ENCODE results near the gene IGF2.
A peak's percentile ranks its signal among the peaks of the same experiment; 100 is the strongest.
"Not testable (repeated sequence)": the region's sequence is repeated elsewhere in the genome, so short reads cannot be mapped to it uniquely, and the experiment has no call there.

IGF2 gene, protein sequence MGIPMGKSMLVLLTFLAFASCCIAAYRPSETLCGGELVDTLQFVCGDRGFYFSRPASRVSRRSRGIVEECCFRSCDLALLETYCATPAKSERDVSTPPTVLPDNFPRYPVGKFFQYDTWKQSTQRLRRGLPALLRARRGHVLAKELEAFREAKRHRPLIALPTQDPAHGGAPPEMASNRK

DNA sequence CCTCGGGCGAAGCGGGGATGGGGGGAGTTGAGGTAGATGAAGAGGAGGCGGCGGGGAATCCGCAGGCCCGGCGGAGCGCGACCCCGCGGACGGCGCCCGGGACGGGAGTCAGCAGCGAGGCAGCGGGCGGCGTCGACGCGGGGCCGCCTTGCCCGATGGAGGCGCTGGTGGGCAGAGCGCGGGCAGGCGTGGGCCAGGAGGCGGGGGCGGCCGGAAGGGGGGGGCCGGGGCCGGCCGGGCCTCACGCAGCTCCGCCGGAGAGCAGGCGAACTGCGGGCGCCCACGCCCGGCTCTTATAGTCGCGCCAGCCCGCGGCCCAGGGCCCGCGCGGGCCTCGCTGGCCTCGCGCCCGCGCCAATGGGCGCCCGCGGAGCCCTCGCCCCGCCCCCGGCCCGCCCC is at the start of gene IGF2:
Gene IGF2, minus strand, starts transcription at position 267 of the 399 bp plus-strand sequence. CDS start 3,866 bp downstream, outside the sequence.
- DNase-seq = peak; percentile 16

DNA sequence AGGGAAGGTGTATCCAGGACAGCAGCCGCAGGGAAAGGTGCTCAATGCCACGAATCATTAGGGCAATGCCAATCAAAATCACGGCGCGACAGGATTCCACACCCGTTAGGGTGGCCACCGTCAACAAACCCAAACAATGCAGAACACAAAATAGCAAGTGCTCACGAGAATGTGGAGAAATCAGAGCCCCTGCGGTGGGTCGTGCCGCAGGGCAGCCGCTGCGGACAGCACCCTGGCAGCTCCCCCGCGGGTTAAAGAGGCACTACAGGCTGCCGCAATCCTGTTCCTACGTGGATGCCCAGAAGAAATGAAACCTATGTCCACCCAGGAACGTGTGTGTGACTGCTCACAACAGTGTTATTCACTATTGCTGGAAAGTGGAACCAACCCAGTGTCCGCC is 49.6 kb upstream of the IGF2 start:
- DNase-seq = no peak

DNA sequence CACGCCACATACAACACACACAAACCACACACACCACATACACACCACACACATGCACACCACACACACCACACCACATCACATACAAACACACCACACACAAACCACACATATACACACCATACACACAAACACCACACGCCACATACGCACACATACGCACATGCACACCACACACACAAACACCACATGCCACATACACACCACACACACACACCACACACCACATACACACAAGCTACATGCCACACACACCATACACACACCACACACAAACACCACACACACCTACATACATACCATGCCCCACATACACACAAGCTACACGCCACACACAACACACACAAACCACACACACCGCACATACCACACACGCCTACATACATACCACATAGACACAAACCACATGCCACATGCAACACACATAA is 48.1 kb upstream of the IGF2 start:
- DNase-seq = no peak

DNA sequence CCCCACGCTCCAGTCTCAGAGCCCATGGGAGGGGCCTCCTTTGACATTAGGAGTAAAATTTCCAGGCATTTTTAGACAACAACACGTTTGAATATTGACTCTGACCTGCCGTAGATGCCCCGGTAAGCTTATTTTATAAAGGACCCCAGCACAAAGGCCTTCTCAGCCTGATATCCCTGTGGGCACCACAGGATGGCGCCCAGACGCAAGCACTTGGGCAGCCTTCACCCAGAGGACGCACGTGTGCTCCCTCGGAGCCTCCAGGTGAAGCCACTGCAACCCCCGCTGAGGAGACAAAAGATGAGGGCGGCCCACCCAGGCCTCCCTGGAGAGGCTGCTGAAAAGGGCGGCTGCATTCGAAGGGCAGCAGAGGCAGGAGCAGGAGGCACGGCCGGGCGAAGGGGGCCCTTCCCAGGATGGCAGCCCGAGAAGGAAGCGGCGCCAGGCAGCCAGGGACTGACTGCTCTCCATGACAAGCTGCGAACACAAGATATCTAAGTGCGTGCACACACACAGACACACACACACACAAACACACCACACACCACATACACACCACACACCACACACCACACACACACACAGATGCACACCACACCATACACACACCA is 47.6 kb upstream of the IGF2 start:
- peak; percentile 32 for DNase-seq

DNA sequence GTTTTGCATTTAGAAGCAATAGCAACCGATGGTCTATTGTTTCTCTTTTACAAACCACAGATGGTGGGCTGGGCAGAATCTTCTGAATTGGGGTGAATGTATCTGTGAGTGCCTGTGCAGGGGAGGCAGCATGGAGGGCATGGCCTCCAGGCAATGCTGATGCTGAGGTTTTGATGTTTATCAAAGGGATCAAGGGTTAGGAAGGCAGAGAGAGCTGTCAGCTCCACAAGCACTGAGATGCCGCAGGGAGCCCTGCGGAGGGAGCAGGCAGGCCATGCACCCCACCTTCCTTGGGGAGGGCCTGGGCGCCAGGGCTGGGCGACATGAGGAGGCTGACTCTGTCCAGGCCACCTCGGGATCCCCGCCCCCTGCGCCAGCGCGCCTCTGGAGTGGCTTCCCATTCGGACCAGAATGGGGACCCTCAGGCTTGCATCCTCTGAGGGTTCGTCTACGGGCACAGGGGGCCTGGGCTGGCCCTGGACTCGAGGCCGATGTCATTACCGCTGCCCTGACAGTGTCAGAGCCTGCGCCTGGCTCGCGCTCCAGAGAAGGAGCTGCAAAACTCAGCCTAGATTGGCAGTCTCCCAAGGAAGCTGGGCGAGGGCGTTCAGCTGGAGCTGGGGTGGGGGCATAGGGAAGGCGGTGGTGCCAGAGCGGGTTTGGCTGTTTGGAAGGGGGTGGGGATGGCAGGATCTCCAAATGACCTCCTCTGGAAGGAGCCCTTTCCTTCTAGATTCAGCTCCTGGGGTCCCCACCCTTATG is 46.3 kb upstream of the IGF2 start:
- DNase-seq = no peak

DNA sequence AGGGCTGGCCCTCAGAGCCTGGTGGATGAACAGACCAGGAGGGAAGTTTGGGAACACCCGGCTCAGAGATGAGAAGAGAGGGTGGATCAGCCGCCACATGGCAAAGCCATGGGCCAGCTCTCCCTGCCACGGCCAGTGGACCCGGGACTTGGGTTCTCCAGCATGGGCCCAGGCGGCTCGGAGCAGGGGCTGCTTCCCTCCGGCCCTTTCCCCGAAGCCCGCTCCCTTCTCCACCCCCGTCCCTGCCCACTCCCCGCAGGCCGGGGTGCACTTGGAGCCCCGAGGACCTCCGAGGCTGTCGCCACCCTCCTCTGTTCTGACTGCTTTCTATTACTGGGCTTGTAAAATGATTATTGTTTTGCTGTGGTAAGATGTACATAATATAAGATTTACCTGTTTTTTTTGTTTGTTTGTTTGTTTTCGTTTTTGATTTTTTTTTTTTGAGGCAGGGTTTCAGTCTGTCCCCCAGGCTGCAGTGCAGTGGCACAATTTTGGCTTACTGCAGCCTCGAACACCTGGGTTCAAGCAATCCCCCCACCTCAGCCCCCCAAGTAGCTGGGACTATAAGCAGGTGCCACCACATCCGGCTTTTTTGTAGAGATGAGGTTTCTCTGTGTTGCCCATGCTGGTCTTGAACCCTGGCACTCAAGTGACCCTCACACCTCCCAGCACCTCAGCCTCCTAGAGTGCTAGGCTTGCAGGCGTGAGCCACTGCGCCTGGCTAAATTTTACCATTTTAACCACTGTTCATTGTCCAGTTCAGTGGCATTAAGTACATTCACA is 43.7 kb upstream of the IGF2 start:
- DNase-seq = no peak

DNA sequence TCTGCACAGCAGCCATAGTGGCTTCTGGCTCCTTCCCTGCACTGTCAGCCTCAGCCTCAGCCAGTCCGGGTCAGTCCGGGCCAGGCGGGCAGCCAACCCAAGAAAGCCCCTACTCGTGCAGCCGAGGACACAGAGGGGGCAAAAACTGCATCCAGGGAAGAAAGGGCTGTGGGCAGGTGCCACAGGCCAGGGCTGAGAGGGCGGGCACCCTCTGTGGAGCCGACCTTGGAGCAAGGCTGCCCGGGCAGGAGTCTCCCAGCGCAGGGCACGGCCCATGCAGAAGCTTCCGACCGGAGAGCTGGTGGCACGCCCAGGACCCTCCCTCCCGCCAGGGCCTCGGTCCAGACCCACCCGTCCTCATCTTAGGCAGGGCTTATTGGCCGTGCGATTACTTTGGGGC is 42.9 kb upstream of the IGF2 start:
- no peak for DNase-seq

DNA sequence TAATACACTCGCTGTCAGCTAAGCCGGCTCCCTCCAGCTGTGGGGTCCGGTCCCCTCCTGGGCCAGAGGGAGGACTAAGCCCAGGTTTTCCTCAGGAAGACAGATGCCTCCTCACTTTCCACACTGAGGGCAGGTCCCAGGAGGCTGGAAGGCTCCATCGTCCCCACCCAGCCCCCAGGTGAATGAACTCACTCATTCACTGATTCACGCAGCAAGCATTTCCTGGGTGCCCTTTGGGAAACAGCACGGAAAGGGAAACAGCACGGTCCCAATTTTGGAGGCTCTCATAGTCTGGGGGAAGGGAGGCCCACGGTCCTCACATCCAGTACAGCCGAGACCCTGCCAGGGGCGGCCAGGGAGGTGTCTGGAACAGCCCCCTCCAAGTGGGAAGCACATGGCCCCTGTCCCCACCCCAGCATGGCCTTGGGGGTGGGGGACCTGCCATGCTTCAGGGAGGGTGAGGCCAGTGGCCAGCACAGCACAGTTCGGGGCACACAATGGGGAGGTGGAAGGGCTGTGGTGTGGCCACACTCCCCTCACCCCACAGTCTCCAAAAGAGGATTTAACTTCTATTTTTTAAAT is 41.7 kb upstream of the IGF2 start:
- no peak for DNase-seq

DNA sequence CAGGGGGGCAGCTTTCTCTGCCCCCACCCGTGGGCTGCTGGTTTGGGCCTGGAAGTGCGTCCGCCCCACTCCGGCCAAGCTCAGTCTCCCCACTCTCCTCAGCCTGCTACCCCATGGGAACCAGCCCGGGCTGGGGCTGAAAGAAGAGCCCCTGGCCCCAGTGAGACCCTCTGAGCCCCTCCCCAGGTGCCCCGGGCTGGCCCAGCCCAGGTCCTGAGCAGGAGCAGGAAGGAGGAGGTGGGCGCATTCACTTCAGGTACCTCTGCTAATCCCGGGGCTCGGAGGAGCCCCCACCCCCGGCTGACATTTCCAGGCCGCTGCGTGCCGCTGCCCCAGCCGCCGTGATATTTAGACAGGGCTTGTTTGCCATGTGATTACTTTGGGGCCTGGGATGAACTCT is 41.2 kb upstream of the IGF2 start:
- DNase-seq = no peak

DNA sequence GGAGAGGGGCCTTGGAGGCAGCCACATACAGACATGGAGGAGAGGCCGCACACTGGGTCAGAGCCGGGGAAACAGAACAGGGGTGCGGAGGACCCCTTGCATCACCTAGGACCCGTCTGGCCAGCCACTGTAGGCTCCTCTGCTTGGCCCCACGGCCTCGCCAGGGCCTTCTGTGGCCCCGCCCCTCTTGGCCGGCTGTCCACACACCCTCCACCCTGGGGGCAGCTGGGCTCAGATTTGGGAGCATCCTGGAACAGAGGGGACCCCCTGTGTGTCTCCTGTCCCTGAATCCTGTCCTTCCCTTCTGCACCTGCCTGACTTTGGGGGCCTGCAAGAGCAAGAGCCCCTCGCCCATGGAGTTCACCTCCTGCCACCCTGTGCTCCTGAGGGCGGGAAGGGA is 40.3 kb upstream of the IGF2 start:
- DNase-seq = no peak

DNA sequence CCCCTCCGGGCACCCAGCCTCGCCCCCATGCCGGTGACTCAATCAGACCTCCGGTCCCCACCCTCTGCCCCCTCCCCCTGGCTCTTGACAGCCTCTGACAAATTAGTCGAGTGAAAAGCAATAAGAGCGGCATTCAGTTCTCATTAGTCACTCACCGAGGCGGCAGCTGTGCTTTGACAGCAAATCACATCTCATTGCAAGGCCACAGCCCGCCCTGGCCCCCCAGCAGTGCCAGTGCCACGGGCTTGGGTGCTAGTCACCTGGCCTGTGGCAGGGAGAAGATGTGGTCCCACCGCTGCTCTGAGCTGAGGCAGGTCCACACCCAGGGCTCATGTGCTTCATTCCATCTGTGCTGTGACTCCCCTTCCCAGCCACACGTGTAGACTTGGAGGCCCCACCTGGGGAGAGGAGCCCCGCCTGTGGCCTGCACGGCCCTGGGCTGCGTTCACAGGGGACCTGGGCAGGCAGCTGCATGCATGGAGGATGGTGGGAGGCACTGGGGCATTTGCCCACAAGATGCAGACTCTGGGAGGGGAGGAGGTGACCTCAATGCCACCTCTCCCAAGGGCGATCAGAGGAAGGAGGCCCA is 39.8 kb upstream of the IGF2 start:
- no peak for DNase-seq

DNA sequence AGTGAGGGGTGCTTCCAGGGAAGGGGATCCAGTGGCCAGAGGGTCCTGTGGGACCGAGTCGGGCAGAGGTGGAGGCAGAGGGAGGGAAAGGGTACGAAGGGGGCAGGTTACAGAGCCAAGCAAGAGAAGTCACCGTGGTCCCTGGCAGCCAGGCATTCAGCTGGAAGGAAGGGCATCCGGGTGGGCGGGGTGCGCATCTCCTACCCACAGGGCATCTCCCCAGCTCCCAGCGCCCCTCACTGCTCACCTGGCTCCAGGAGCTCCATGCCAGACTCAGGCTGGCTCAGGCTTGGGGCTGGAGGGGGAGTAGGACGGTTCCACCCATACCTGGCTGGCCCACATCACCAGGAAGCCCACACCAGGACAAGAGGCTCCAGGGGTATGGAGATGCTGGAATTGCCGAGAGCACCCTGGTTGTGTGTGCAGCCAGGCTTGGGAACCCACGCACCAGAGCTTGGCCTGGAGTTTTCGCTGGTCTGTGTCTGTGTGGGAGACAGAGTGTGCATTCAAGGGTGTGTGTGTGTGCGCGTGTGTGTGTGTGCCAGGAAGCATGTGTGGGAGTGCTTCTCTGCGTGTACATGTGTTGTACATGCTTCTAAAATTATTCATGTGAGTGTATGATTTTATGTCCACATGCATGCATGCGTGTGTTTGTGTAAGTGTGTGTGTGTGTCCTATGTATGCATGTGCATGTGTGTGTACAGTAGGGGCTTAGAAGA is 39.0 kb upstream of the IGF2 start:
- DNase-seq = not testable (repeated sequence)

DNA sequence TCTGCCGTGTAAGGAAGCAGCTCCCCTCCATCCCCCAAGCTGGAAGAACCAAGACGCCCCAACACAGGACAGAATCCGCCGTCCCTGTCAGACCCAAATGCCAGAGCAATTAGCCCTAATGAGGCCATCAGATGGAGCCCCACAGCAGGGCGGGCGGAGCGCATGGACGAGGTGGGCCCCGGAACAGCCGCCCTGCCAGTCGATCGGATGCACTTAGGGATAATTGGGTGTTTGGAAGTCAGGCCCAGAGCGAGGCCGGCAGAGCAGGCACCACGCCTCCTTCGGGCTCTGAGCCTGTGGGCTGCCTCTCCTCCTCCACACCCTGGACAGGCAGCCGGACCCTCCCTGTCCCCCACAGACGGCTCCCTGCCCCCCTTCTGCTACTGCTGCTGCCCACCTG is 37.9 kb upstream of the IGF2 start:
- no peak for DNase-seq

DNA sequence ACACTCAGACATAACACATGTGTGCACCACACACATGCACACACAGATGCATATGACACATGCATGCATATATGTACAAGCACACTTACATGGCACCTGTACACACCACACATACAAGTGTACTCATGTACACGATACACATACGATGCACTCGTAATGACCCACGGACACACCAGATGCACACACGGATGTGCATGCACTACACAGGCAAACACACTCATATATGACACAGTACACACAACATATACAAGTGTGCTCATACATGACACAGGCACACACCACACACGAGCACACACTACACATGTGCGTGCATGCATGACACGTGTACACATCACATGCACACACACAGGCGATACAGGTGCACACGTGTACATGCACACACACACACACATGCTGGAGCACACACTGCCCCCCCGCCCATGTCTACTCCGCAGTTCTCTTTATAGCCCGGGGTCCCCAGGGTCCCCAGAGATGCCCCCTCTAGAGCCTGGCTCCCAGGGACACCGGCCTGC is 37.3 kb upstream of the IGF2 start:
- DNase-seq = no peak

DNA sequence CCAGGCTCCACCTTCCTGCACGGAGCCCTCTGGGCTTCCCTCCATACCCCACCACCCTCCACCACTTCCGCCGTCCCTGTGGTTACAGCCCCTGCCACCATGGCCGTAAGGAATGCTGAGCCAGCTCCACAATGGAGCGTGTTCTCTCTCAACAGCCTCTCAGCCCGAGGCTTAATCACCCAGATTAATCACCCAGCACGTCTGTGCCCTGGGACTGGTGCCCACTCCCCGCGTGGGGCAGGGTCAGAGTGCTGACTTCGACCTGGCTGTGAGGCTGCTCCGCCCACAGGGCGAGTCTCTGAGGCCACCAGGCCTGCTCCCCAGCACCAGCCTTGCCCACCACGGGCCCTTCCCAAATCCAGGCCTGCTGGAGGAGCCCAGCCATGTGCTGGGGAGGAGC is 36.5 kb upstream of the IGF2 start:
- DNase-seq = no peak

DNA sequence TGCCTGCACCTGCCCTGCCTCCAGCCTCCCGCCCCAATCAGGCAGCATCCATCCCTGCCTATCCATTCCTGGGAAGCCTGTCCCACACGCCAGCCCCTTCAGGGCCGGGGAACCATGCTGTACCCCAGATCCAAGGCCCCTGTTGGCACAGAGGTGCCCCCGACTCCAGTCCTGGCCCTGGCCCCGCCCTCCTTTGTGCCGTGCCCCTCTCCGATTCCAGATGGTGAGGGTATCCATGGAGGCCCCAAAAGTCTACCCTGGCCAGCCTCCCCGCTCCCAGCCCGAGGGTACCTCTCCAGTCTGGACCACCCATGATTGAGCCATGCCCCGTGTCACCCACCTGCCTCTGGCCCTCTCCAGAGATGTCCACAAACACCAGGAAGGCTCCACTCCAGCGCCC is 35.2 kb upstream of the IGF2 start:
- DNase-seq = no peak

DNA sequence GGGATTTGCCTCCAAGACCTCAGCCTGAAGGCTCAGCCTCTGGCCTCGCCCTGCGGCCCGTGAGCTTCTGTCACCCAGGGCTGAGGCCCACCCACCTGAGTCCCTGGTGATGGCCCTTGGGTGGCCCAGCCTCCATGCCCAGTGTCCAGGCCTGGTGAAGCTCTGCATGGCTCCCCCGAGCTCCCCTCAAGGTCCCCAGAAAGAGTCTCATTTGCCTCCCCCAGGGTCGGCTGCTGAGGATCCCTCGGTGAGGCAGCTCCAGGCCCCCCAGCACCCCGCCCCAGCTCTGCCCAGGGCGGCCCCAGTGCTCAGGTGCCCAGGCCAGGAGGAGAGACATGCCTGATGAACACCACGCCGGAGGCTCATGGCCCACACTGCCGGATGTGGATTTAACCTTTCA is 34.6 kb upstream of the IGF2 start:
- no peak for DNase-seq

DNA sequence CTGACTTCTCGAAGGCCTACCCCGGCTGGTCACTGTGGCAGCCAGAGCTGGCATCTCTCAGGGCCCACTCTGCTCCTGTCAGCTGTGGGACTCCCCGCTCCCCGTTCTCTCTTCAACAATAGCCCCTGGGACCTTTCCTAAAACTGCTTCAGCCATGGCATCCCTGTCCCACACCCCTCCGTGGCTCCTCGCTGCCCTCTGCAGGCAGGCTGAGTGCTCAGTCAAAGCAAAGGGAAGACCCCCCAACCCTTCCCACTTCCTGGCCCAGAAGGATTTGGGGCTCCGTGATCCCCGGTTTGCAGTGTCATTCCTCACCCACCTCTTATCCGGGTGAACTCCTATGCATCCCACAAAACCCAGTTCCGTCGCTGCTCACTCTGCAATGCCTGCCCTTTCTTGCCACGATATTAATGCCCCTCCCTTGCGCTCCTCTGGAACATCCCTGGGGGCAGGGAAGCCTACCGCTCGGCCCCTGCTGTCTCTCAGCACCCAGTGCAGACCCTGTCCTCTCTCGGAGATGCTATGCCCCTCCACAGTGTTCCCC is 34.0 kb upstream of the IGF2 start:
- no peak for DNase-seq

DNA sequence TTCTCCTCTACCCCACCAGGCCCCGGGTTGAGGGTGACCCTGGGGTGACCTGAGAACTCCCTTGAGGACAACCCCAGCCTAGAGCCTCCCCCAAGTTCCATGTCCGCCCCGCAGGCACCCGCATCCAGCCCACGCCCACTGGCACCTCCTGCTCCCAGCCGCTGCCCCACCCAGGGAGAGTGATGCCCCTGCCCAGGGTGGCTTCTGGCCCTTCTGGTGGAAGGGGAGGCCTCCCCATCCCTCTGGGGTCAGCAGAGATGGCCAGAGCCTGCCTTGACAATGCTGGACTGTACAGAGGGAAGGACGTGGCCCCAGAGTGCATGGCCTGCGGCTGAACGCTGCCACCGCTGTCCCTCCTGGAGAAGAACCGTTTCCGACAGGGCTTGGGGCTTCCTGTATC is 33.5 kb upstream of the IGF2 start:
- DNase-seq = no peak

DNA sequence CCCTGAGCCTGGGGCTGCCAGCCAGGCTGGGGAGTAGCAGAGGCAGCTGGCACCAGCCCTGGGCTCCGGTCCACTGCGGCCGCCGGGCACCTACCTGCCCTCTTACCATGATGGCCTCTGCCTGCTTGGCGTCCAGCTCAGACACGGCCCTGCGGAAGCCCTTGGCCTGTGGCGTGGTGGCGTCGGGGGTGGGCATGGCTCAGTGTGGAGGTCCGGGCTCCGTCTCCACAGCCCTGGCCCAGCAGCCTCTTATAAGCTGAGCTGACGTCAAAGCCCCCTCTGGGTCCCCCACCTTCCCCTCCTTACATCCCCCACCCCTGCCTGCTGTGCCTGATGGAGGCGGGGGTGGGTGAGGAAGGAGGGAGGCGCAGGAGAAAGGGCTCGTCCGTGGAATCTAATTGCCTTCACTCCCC is 32.4 kb upstream of the IGF2 start, which contains the start of gene TH:
Gene TH, minus strand, starts transcription at position 225 of the 413 bp plus-strand sequence. Its CDS starts 29 bp downstream, at position 196.
- DNase-seq = no peak
